Vagina (tissue), 2 donors: Measurements from ENCODE around the gene STAP2.

ENCODE experiments used
- POLR2A ChIP-seq, 2 donors: fragments of 450-650 bp; IDR thresholded peaks; one replicate each; pipeline ENCODE4 v1.6.1; 2017; ENCODE audit warnings: antibody characterized with exemption in 2 of 2, mild to moderate bottlenecking in 2 of 2, moderate library complexity in 2 of 2
- POLR2AphosphoS5 ChIP-seq, 2 donors: sonication (generic); formaldehyde crosslinking; IDR thresholded peaks; one replicate each; pipeline ENCODE4 v1.9.0; 2017; ENCODE audit warnings: antibody characterized with exemption in 2 of 2, mild to moderate bottlenecking in 2 of 2, low read depth in 1 of 2; ENCODE audit not compliant: insufficient read depth in 1 of 2
- TF ChIP-seq, protein P1 (sequence below), 3 experiments: fragments of 450-650 bp in 2 of 3; fragments of 200-600 bp in 1 of 3; sonication (generic) in 1 of 3; IDR thresholded peaks; one replicate each; pipeline ENCODE4 v1.5.1; 2017 to 2019; ENCODE audit warnings: antibody characterized with exemption in 3 of 3, mild to moderate bottlenecking in 2 of 3, moderate library complexity in 2 of 3

DNA sequence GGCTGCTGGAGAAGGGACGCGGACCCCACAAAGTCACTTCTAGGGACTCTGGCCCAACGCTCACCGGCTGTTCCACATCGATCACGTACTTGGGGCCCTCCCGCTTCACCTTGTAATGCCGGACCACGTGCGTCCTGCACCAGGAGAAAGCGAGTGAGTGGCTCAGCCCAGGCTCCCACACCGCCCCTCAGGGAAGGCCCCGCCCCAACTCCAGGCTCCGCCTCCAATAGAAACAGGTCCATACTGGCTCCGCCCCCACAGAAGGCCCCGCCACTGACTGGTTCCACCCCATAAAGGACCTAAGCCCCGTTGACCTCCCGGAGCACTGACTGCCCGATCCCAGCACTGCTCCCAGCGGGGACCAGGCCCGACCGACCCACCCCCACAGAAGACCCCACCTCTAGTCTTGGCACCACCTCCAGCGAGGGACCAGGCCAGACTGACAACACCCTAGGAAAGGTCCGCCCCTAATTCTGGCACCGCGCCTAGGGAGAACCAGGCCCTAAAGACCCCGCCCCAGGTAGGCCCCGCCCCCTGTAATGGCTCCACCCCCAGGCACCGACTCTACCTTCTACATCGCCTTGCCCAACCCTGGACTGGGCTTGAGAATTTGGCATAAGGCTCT lies 11.3 kb downstream of the STAP2 start:
- TF ChIP-seq, protein P1, sequence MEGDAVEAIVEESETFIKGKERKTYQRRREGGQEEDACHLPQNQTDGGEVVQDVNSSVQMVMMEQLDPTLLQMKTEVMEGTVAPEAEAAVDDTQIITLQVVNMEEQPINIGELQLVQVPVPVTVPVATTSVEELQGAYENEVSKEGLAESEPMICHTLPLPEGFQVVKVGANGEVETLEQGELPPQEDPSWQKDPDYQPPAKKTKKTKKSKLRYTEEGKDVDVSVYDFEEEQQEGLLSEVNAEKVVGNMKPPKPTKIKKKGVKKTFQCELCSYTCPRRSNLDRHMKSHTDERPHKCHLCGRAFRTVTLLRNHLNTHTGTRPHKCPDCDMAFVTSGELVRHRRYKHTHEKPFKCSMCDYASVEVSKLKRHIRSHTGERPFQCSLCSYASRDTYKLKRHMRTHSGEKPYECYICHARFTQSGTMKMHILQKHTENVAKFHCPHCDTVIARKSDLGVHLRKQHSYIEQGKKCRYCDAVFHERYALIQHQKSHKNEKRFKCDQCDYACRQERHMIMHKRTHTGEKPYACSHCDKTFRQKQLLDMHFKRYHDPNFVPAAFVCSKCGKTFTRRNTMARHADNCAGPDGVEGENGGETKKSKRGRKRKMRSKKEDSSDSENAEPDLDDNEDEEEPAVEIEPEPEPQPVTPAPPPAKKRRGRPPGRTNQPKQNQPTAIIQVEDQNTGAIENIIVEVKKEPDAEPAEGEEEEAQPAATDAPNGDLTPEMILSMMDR (IDR thresholded peaks at IDR 0.05): no peak
- TF ChIP-seq POLR2A (IDR thresholded peaks at IDR 0.05) (no peak), POLR2AphosphoS5 (IDR thresholded peaks at IDR 0.05; ENCODE audit: insufficient read depth in 1 of 2, low read depth in 1 of 2) (no peak)
